ENCODE results near the gene AP1M1.

- no peak for TF ChIP-seq CTCF (conservative IDR thresholded peaks at IDR 0.05)
- TF ChIP-seq EZH2 (IDR thresholded peaks at IDR 0.05; ENCODE audit: low read depth): no peak
These were observed 60.8 kb downstream of the AP1M1 start for GRCh38 chr19:16258440-16258903.

All from PC-9 (cell line).